Breast epithelium (tissue), 4 donors: ENCODE measurements around the gene TRIM72. TPM values are rescaled to one million over a fixed set of nuclear protein-coding genes. Genes with fewer than 3 reads are reported as not detected.

Experiments
- DNase-seq, 2 donors: peaks; one replicate each; pipeline ENCODE4 v3.0.0-alpha.2; 2019; ENCODE audit warnings: low spot score in 2 of 2
- H3K27ac ChIP-seq, 2 donors: fragments of 200-600 bp; sonication (generic) in 1 of 2; one replicate each; pipeline ENCODE4 v1.5.1; 2016 to 2019; ENCODE audit warnings: mild to moderate bottlenecking in 1 of 2
- H3K27me3 ChIP-seq, 2 donors: fragments of 200-600 bp; sonication (generic) in 1 of 2; one replicate each; pipeline versions ENCODE4 v1.5.1 to v1.6.0; 2017 to 2019; ENCODE audit warnings: control low read depth in 1 of 2, mild to moderate bottlenecking in 1 of 2
- H3K36me3 ChIP-seq: fragments of 200-600 bp; one replicate; pipeline ENCODE4 v1.5.1; 2019
- H3K4me1 ChIP-seq, 2 donors: fragments of 200-600 bp; sonication (generic); one replicate each; pipeline ENCODE4 v1.5.1; 2016 to 2019; ENCODE audit warnings: control low read depth in 1 of 2
- H3K4me3 ChIP-seq, 3 donors: fragments of 200-600 bp; sonication (generic); 1 replicate in 2 of 3; 2 replicates in 1 of 3; pipeline ENCODE4 v1.5.1; 2016 to 2019; ENCODE audit warnings: mild to moderate bottlenecking in 3 of 3, moderate library complexity in 2 of 3
- H3K9me3 ChIP-seq, 2 donors: fragments of 200-600 bp; sonication (generic) in 1 of 2; one replicate each; pipeline ENCODE4 v1.5.1; 2016 to 2019; ENCODE audit warnings: control low read depth in 1 of 2
- POLR2A ChIP-seq: fragments of 450-650 bp; IDR thresholded peaks from one replicate; pipeline ENCODE4 v1.6.1; 2016; ENCODE audit warnings: antibody characterized with exemption, mild to moderate bottlenecking, moderate library complexity
- POLR2AphosphoS5 ChIP-seq, 3 donors: sonication (generic); formaldehyde crosslinking; IDR thresholded peaks; one replicate each; pipeline ENCODE4 v1.6.1; 2017; ENCODE audit warnings: antibody characterized with exemption in 3 of 3
- intact Hi-C: fragments of 100-400 bp; cut with DNase I; formaldehyde crosslinking; loops from one replicate; pipeline ENCODE4 v1.15.1; 2023; ENCODE audit warnings: low total_unique reads
- total RNA-seq, 3 donors: library from RNA; depleted of rRNA; stranded (reverse); fragments of >200 nt; gene quantifications; one replicate each; pipeline ENCODE4 v1.1.0, GENCODE V29; 2016
- TF ChIP-seq, protein P1 (sequence below), 3 donors: fragments of 450-650 bp; IDR thresholded peaks; one replicate each; pipeline ENCODE4 v1.5.1; 2016 to 2017; ENCODE audit warnings: antibody characterized with exemption in 3 of 3, mild to moderate bottlenecking in 3 of 3, moderate library complexity in 3 of 3

Gene TRIM72
- total RNA-seq, 3 donors from 2014 or later = under 0.01 TPM; not detected in 1

DNA sequence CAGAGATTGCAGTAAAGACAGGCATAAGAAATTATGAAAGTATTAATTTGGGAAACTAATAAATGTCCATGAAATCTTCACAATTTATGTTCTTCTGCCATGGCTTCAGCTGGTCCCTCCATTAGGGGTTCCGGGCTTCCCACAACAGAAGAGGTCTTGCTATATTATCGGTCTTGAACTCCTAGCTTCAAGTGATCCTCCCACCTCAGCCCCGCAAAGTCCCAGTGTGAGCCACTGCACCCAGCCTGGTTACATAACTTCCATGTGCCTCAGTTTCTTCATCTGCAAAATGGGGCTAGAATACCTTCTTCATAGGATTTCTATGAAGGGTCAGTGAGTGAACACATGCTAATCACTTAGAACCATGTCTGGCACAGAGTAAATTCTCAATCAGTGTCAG lies 32.4 kb downstream of the TRIM72 start:
- H3K4me1 ChIP-seq = no peaks in the 10 kb centered on the region
- no peak overlapping the region for H3K27ac ChIP-seq
- no peaks in the 10 kb centered on the region for H3K9me3 ChIP-seq
- TF ChIP-seq, protein P1, sequence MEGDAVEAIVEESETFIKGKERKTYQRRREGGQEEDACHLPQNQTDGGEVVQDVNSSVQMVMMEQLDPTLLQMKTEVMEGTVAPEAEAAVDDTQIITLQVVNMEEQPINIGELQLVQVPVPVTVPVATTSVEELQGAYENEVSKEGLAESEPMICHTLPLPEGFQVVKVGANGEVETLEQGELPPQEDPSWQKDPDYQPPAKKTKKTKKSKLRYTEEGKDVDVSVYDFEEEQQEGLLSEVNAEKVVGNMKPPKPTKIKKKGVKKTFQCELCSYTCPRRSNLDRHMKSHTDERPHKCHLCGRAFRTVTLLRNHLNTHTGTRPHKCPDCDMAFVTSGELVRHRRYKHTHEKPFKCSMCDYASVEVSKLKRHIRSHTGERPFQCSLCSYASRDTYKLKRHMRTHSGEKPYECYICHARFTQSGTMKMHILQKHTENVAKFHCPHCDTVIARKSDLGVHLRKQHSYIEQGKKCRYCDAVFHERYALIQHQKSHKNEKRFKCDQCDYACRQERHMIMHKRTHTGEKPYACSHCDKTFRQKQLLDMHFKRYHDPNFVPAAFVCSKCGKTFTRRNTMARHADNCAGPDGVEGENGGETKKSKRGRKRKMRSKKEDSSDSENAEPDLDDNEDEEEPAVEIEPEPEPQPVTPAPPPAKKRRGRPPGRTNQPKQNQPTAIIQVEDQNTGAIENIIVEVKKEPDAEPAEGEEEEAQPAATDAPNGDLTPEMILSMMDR (IDR thresholded peaks at IDR 0.05) = no peak
- TF ChIP-seq POLR2AphosphoS5 (IDR thresholded peaks at IDR 0.05) (no peak), POLR2A (no peak)
- no peak for DNase-seq
- H3K27me3 ChIP-seq = no peaks in the 10 kb centered on the region
- no peaks in the 10 kb centered on the region for H3K36me3 ChIP-seq
- no peak overlapping the region for H3K4me3 ChIP-seq
- intact Hi-C loops = no loop called here

DNA sequence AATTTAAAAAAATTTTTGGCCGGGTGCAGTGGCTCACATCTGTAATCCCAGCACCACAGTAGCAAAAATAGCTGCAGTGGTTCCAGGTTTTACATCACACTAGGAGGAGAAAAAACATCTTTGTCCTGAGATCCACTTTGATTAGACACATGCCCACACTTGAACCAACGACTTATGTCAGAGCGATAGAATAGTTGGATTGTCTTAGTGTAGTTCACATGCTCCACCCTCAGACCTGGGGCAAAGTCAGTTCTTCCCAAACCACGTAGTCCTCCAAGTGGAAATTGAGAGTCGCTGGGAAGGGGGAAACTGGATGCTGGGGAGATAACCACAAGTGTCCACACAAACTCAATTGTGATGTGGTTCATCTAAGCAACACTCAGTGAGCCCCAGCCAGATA lies 34.4 kb downstream of the TRIM72 start:
- intact Hi-C loops = no loop called here
- no peaks in the 10 kb centered on the region for H3K36me3 ChIP-seq
- no peak overlapping the region for H3K4me3 ChIP-seq
- no peaks in the 10 kb centered on the region for H3K27me3 ChIP-seq
- no peaks in the 10 kb centered on the region for H3K4me1 ChIP-seq
- no peaks in the 10 kb centered on the region for H3K9me3 ChIP-seq
- no peak for DNase-seq
- no peak overlapping the region for H3K27ac ChIP-seq
- TF ChIP-seq POLR2A (no peak), POLR2AphosphoS5 (IDR thresholded peaks at IDR 0.05) (no peak)
- TF ChIP-seq, protein P1 (IDR thresholded peaks at IDR 0.05) = no peak

DNA sequence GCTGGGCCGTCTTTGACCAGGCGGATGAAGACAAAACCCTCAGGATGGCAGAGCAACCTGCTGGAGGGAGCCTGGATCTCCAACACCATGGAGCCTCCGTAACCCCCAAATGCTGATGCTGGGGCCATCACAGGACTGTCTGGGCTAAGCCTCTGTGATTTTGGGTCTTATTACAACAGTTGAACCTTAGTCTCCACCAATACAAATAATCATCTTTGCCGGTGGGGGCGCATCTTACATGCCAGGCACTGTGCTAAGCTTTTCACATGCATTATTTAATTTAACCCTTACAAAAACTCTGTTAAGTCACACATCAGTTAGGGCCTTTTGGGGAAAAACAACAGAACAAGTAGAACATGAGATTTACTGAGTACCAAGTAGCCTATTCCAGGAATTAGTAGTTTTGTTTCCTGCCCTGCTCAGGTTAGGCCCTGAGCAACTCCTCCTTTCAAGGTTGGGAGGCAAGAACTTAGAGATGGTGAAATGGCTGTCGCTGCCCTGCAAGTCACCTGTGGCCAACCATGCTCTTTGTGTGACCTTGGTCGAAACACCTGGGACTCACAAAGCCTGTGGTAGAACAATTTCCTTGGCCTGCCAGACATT lies 37.0 kb downstream of the TRIM72 start:
- no peak for DNase-seq
- Histone ChIP-seq H3K4me1 (no peaks in the 10 kb centered on the region), H3K4me3 (no peak overlapping the region), H3K9me3 (no peaks in the 10 kb centered on the region), H3K36me3 (no peaks in the 10 kb centered on the region), H3K27ac (no peak overlapping the region), H3K27me3 (no peaks in the 10 kb centered on the region)
- intact Hi-C loops = no loop called here
- TF ChIP-seq POLR2AphosphoS5 (IDR thresholded peaks at IDR 0.05) (no peak), POLR2A (no peak)
- TF ChIP-seq, protein P1 (IDR thresholded peaks at IDR 0.05) = no peak

DNA sequence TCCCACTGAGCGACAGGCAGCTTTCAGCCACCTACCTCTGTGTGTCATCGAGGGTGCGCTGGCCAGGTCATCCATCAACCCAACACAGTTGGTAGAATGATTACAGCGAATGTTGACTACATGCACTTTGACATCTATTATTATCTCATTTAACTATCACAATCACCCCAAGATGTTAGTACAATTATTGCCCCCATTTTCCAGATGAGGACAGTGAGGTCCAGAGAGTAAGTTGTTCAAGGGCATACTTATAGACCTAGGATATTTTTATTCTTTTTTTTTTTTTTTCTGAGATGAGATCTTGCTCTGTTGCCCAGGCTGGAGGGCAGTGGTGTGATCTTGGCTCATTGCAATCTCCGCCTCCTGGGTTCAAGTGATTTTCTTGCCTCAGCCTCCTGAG lies 37.5 kb downstream of the TRIM72 start:
- intact Hi-C loops = no loop called here
- no peak for TF ChIP-seq POLR2A
- no peak for TF ChIP-seq POLR2AphosphoS5 (IDR thresholded peaks at IDR 0.05)
- TF ChIP-seq, protein P1 (IDR thresholded peaks at IDR 0.05) = no peak

DNA sequence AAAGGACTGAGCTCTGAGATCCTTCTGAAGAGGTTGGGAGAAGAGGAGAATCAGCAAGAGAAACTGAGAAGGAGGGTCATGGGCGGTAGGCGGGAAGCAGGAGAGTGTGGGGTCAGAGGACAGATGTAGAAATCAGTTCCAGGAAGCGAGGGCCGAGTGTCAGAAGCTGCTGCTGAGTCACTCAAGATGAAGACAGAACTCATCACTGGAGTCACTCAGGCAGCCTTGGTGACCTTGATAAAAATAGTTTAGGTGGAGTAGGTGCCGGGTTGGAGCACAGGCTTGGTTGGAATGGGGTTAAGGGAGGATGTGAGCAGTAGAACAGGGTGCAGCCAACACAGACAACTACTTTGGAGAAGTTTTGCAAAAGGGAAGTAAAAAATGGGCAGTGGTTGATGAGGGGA lies 39.7 kb downstream of the TRIM72 start:
- no peaks in the 10 kb centered on the region for H3K36me3 ChIP-seq
- H3K4me3 ChIP-seq = no peak overlapping the region
- TF ChIP-seq POLR2AphosphoS5 (IDR thresholded peaks at IDR 0.05) = no peak
- H3K9me3 ChIP-seq = no peaks in the 10 kb centered on the region
- H3K4me1 ChIP-seq = no peaks in the 10 kb centered on the region
- intact Hi-C loops = no loop called here
- peak in 1 of 2 donors; percentile 19 for DNase-seq
- H3K27me3 ChIP-seq = no peaks in the 10 kb centered on the region
- no peak overlapping the region for H3K27ac ChIP-seq

More for the DNA sequence above, 37.5 kb downstream of the TRIM72 start:
- Histone ChIP-seq H3K9me3 (no peaks in the 10 kb centered on the region), H3K27me3 (no peaks in the 10 kb centered on the region), H3K27ac (no peak overlapping the region), H3K4me3 (no peak overlapping the region), H3K4me1 (no peaks in the 10 kb centered on the region), H3K36me3 (no peaks in the 10 kb centered on the region)
- DNase-seq = no peak
